H1 (cell line): ENCODE data around the gene SIM2. TPM values are rescaled to one million over a fixed set of nuclear protein-coding genes. Genes with fewer than 3 reads are reported as not detected.

Experiments used
- CTCF ChIA-PET: fragments of 300-600 bp; sonication (Branson Sonifier 250); formaldehyde crosslinking; loops from one replicate; lab custom pipeline; 2021; ENCODE audit not compliant: partially characterized antibody; lab: Charles Lee
- POLR2A ChIA-PET: fragments of 300-600 bp; sonication (Branson Sonifier 250); formaldehyde crosslinking; loops from one replicate; lab custom pipeline; 2021; ENCODE audit warnings: inconsistent platforms; ENCODE audit not compliant: partially characterized antibody; lab: Charles Lee
- DNase-seq, 2 experiments: peaks; one replicate each; pipeline versions ENCODE4 v3.0.0 to v3.0.0-alpha.2; 2010 to 2022; ENCODE audit warnings: low spot score in 2 of 2, low read depth in 1 of 2, mixed read lengths in 1 of 2
- FAIRE-seq: peaks from 2 replicates; lab custom pipeline; 2011; peaks lifted over from hg19 to GRCh38; lab: Jason Lieb, UNC
- H2AFZ ChIP-seq: 2 replicates; pipeline ENCODE4 v1.8.1; 2012; ENCODE audit warnings: low read length, inconsistent platforms
- H2AK5ac ChIP-seq: 2 replicates; pipeline ENCODE4 v1.6.1; 2013; ENCODE audit warnings: low read depth, low read length
- H2BK120ac ChIP-seq: replicated peaks from 2 replicates; pipeline ENCODE3; 2013; ENCODE audit warnings: low read depth, low read length, inconsistent platforms
- H2BK12ac ChIP-seq: 2 replicates; pipeline ENCODE4 v1.6.1; 2013; ENCODE audit warnings: low read depth, low read length
- H2BK15ac ChIP-seq: 2 replicates; pipeline ENCODE4 v1.6.1; 2013; ENCODE audit warnings: low read length
- H2BK20ac ChIP-seq: 2 replicates; pipeline ENCODE4 v1.6.1; 2013; ENCODE audit warnings: low read length
- H2BK5ac ChIP-seq: 2 replicates; pipeline ENCODE4 v1.6.1; 2013; ENCODE audit warnings: low read depth, low read length
- H3K14ac ChIP-seq: 2 replicates; pipeline ENCODE4 v1.6.1; 2013; ENCODE audit warnings: inconsistent platforms; ENCODE audit not compliant: insufficient read length
- H3K18ac ChIP-seq: 2 replicates; pipeline ENCODE4 v1.6.1; 2013; ENCODE audit warnings: low read length; ENCODE audit errors: extremely low read depth
- H3K23ac ChIP-seq: 2 replicates; pipeline ENCODE4 v1.6.1; 2013; ENCODE audit warnings: inconsistent platforms; ENCODE audit not compliant: insufficient read length
- H3K23me2 ChIP-seq: 2 replicates; pipeline ENCODE4 v1.6.1; 2013; ENCODE audit warnings: low read depth, low read length
- H3K27ac ChIP-seq: 2 replicates; pipeline ENCODE4 v1.6.1; 2011; ENCODE audit warnings: low read depth, low read length, inconsistent platforms
- H3K27me3 ChIP-seq, 4 experiments: replicated peaks in 1 of 4; 1 replicate in 1 of 4; 2 replicates in 3 of 4; pipeline versions ENCODE4 v1.6.1 to v1.8.1; 2011 to 2013; ENCODE audit warnings: low read length in 3 of 4, mild to moderate bottlenecking in 3 of 4, inconsistent platforms in 2 of 4, mixed read lengths in 2 of 4, moderate library complexity in 1 of 4; ENCODE audit not compliant: control insufficient read depth in 3 of 4, insufficient read depth in 3 of 4; ENCODE audit errors: extremely low read depth in 1 of 4
- H3K36me3 ChIP-seq, 4 experiments: 2 replicates each; pipeline versions ENCODE4 v1.6.1 to v1.8.1; 2011 to 2013; ENCODE audit warnings: mild to moderate bottlenecking in 4 of 4, low read length in 3 of 4, moderate library complexity in 2 of 4, control low read depth in 1 of 4, inconsistent platforms in 1 of 4; ENCODE audit not compliant: insufficient read depth in 4 of 4, control insufficient read depth in 2 of 4
- H3K4ac ChIP-seq: replicated peaks from 2 replicates; pipeline ENCODE3; 2013; ENCODE audit warnings: low read length, low read depth, mixed read lengths, inconsistent platforms; ENCODE audit not compliant: insufficient read length
- H3K4me1 ChIP-seq, 4 experiments: replicated peaks in 1 of 4; 1 replicate in 1 of 4; 2 replicates in 3 of 4; pipeline versions ENCODE4 v1.6.1 to v1.8.1; 2011 to 2013; ENCODE audit warnings: low read length in 3 of 4, inconsistent platforms in 2 of 4, mixed read lengths in 1 of 4; ENCODE audit not compliant: insufficient read depth in 4 of 4, control insufficient read depth in 3 of 4
- H3K4me2 ChIP-seq, 2 experiments: 2 replicates each; pipeline versions ENCODE4 v1.6.1 to v1.8.1; 2011 to 2013; ENCODE audit warnings: low read depth in 2 of 2, low read length in 2 of 2, control low read depth in 1 of 2, inconsistent platforms in 1 of 2, mild to moderate bottlenecking in 1 of 2; ENCODE audit not compliant: insufficient read depth in 1 of 2
- H3K4me3 ChIP-seq, 4 experiments: fragments of 200-600, 300-600 bp in 1 of 4; sonication (generic), shearing (Covaris generic), sonication (Bioruptor Twin) in 1 of 4; 2 replicates each; pipeline versions ENCODE4 v1.5.1 to v1.8.1; 2011 to 2016; ENCODE audit warnings: low read length in 4 of 4, low read depth in 3 of 4, control low read depth in 2 of 4, inconsistent platforms in 2 of 4, mild to moderate bottlenecking in 2 of 4, mixed read lengths in 1 of 4, moderate library complexity in 1 of 4; ENCODE audit not compliant: insufficient read depth in 2 of 4; ENCODE audit errors: extremely low read depth in 1 of 4
- H3K56ac ChIP-seq: replicated peaks from 2 replicates; pipeline ENCODE3; 2013; ENCODE audit warnings: low read depth, mild to moderate bottlenecking, mixed read lengths, low read length, inconsistent platforms; ENCODE audit not compliant: insufficient read length
- H3K79me1 ChIP-seq: 2 replicates; pipeline ENCODE4 v1.6.1; 2013; ENCODE audit warnings: low read depth, low read length, control low read depth
- H3K79me2 ChIP-seq, 2 experiments: 2 replicates each; pipeline versions ENCODE4 v1.6.1 to v1.8.1; 2012 to 2013; ENCODE audit warnings: low read length in 2 of 2, mild to moderate bottlenecking in 2 of 2, inconsistent platforms in 1 of 2; ENCODE audit not compliant: insufficient read depth in 2 of 2, control insufficient read depth in 1 of 2
- H3K9ac ChIP-seq, 4 experiments: replicated peaks in 1 of 4; 1 replicate in 1 of 4; 2 replicates in 3 of 4; pipeline versions ENCODE4 v1.6.1 to v1.8.1; 2011 to 2013; ENCODE audit warnings: low read depth in 3 of 4, low read length in 3 of 4, control low read depth in 2 of 4, mild to moderate bottlenecking in 2 of 4, moderate library complexity in 2 of 4, inconsistent platforms in 1 of 4; ENCODE audit errors: extremely low read depth in 1 of 4
- H3K9me3 ChIP-seq, 2 experiments: 2 replicates each; pipeline versions ENCODE4 v1.6.1 to v1.8.1; 2012 to 2013; ENCODE audit warnings: mild to moderate bottlenecking in 2 of 2, moderate library complexity in 2 of 2, control low read depth in 1 of 2, inconsistent platforms in 1 of 2, low read depth in 1 of 2, low read length in 1 of 2, mixed read lengths in 1 of 2; ENCODE audit not compliant: insufficient read depth in 2 of 2
- H4K20me1 ChIP-seq, 2 experiments: replicated peaks in 1 of 2; 2 replicates each; pipeline versions ENCODE3 to v1.8.1; 2011 to 2013; ENCODE audit warnings: inconsistent platforms in 2 of 2, low read length in 2 of 2, mild to moderate bottlenecking in 1 of 2; ENCODE audit not compliant: insufficient read depth in 2 of 2, control insufficient read depth in 1 of 2
- H4K5ac ChIP-seq: 2 replicates; pipeline ENCODE4 v1.6.1; 2013; ENCODE audit warnings: low read length, low read depth, mixed read lengths, inconsistent platforms; ENCODE audit not compliant: insufficient read length
- H4K8ac ChIP-seq: 2 replicates; pipeline ENCODE4 v1.8.0; 2013; ENCODE audit warnings: mild to moderate bottlenecking, moderate library complexity, low read length, inconsistent platforms; ENCODE audit not compliant: insufficient read depth; ENCODE audit errors: extremely low read depth
- H4K91ac ChIP-seq: replicated peaks from 2 replicates; pipeline ENCODE3; 2013; ENCODE audit warnings: low read length, mixed read lengths, inconsistent platforms; ENCODE audit not compliant: insufficient read length
- ATF2 ChIP-seq: IDR thresholded peaks from 2 replicates; pipeline ENCODE4 v1.6.1; 2012; ENCODE audit warnings: low read length, inconsistent platforms
- KDM4A ChIP-seq: IDR thresholded peaks from one replicate; pipeline ENCODE4 v1.7.1; 2012; ENCODE audit warnings: low read depth, mild to moderate bottlenecking, moderate library complexity, low read length, inconsistent platforms; ENCODE audit not compliant: severe bottlenecking
- MAFK ChIP-seq: IDR thresholded peaks from 2 replicates; pipeline ENCODE4 v1.6.1; 2012; ENCODE audit warnings: low read depth, mild to moderate bottlenecking, improper control_type of control experiment, low read length
- POU5F1 ChIP-seq: IDR thresholded peaks from 2 replicates; pipeline ENCODE4 v1.6.1; 2011; ENCODE audit warnings: low read depth, mild to moderate bottlenecking, low read length, moderate library complexity
- RAD21 ChIP-seq, 2 experiments: IDR thresholded peaks in 1 of 2; conservative IDR thresholded peaks in 1 of 2; 2 replicates each; pipeline ENCODE4 v1.6.1; 2011; ENCODE audit warnings: low read depth in 2 of 2, low read length in 2 of 2, improper control_type of control experiment in 1 of 2, inconsistent platforms in 1 of 2, mild to moderate bottlenecking in 1 of 2, moderate library complexity in 1 of 2
- SRF ChIP-seq: IDR thresholded peaks from 2 replicates; pipeline ENCODE4 v1.6.1; 2011; ENCODE audit warnings: mild to moderate bottlenecking, low read depth, low read length, moderate library complexity
- TAF1 ChIP-seq: IDR thresholded peaks from 2 replicates; pipeline ENCODE4 v1.6.1; 2011; ENCODE audit warnings: mild to moderate bottlenecking, low read depth, low read length
- TBP ChIP-seq: IDR thresholded peaks from 2 replicates; pipeline ENCODE4 v1.6.1; 2011; ENCODE audit warnings: low read depth, low read length, improper control_type of control experiment
- TCF12 ChIP-seq: IDR thresholded peaks from 2 replicates; pipeline ENCODE4 v1.6.1; 2011; ENCODE audit warnings: low read depth, mild to moderate bottlenecking, low read length
- ZNF274 ChIP-seq: IDR thresholded peaks from 2 replicates; pipeline ENCODE4 v1.7.0; 2012; ENCODE audit warnings: low read length, borderline replicate concordance; ENCODE audit errors: extremely low read depth
- WGBS, 2 experiments: shearing (Covaris generic) in 1 of 2; methylation state at CpG; one replicate each; pipeline versions ENCODE4 v1.1.6 to v1.1.7; 2013 to 2015; ENCODE audit warnings: low lambda C conversion rate in 2 of 2, mixed read lengths in 2 of 2, inconsistent platforms in 1 of 2, low coverage in 1 of 2, missing lambda C conversion rate in 1 of 2; ENCODE audit not compliant: insufficient replicate concordance in 2 of 2, insufficient coverage in 1 of 2, insufficient read length in 1 of 2; ENCODE audit errors: extremely low coverage in 1 of 2, missing lambda C conversion rate in 1 of 2; 5-methylcytosine and 5-hydroxymethylcytosine counted together
- polyA plus RNA-seq, 7 experiments: library from polyadenylated mRNA; depleted of rRNA in 3 of 7; stranded (reverse) in 5 of 7; unstranded in 2 of 7; fragments of >200 nt in 5 of 7; fragments of 200-250 nt in 2 of 7; gene quantifications; 1 replicate in 5 of 7; 2 replicates in 1 of 7; 4 replicates in 1 of 7; pipeline versions ENCODE4 v1.2.1 to v1.2.3, GENCODE V29; 2011 to 2013; ENCODE audit warnings: missing spikeins in 2 of 7, mixed read lengths in 2 of 7
- total RNA-seq: library from RNA; stranded (reverse); fragmentation: NEBNext Ultra II Directional; extraction: Animal tissue kit (Norgen Biotek cat#: 25700); gene quantifications from 2 replicates; pipeline ENCODE4 v1.2.1, GENCODE V29; 2021

Gene SIM2
- total and polyA plus RNA-seq, 2 of the 8 experiments (the other 6 are each of a cell fraction or from before 2014, with no cell fraction given): 0.05 to 0.26 TPM

- Histone ChIP-seq H4K5ac (no peak overlapping the region), H2BK120ac (no peak overlapping the region), H3K27ac (no peak overlapping the region), H3K4ac (no peak overlapping the region), H4K8ac (no peak overlapping the region), H3K4me3 (no peak overlapping the region), H3K56ac (no peak overlapping the region), H4K91ac (no peak overlapping the region), H2AK5ac (no peak overlapping the region), H2BK15ac (no peak overlapping the region), H4K20me1 (no peaks in the 10 kb centered on the region), H2BK5ac (no peak overlapping the region), H3K9me3 (peaks cover 0 to 4% of the 10 kb centered on the region in 2 experiments; a peak in 1 of 4 replicates), H2BK12ac (no peak overlapping the region), H2AFZ (no peak overlapping the region), H3K79me2 (no peaks in the 10 kb centered on the region), H3K18ac (no peak overlapping the region), H3K4me1 (peaks cover 0 to 6% (median 1%) of the 10 kb centered on the region in 4 experiments; a peak in 6 of 7 replicates), H2BK20ac (no peak overlapping the region), H3K23me2 (no peaks in the 10 kb centered on the region), H3K79me1 (no peaks in the 10 kb centered on the region), H3K36me3 (no peaks in the 10 kb centered on the region), H3K9ac (no peak overlapping the region), H3K14ac (no peak overlapping the region), H3K27me3 (no peaks in the 10 kb centered on the region), H3K23ac (no peak overlapping the region), H3K4me2 (no peak overlapping the region)
- DNase-seq (no peak), FAIRE-seq (no peak)
- ChIA-PET CTCF (interaction anchor here (0.6 to 0.8 kb wide), 2 partner anchors 30 to 180 kb away, joined by 3 read pairs; no protein-coding TSS in a partner anchor), POLR2A (no interaction called here)
- 88% methylated on average over 4 of the region's 4 CpGs; no CpG with 5 or more reads in 1 of the 2 experiments for WGBS, 2 experiments
- TF ChIP-seq KDM4A: no peak
- TF ChIP-seq SRF: no peak
- TF ChIP-seq RAD21 (IDR thresholded peaks at IDR 0.05 in 1 of 2, conservative IDR thresholded peaks at IDR 0.05 in 1 of 2; ENCODE audit: low read depth in 2 of 2, low read length in 2 of 2): no peak
- TF ChIP-seq ATF2: no peak
- TF ChIP-seq TAF1: no peak
- no peak for TF ChIP-seq TCF12
- TF ChIP-seq TBP: no peak
- no peak for TF ChIP-seq MAFK
- TF ChIP-seq ZNF274: no peak
- no peak for TF ChIP-seq POU5F1
Measured at GRCh38 chr21:36786186-36786585, 87.3 kb downstream of the SIM2 start.
